Activated T-cell treated with anti-CD3 and anti-CD28 coated beads for 4 hours (primary cell): Measurements from ENCODE around the gene TMPRSS4.

ENCODE experiments used
- DNase-seq: peaks from one replicate; pipeline ENCODE4 v3.0.0-alpha.2; 2020

TMPRSS4 gene

GRCh38 chr11:118108513-118108912, 31.6 kb downstream of the TMPRSS4 start:
- no peak for DNase-seq

- no peak for DNase-seq
Observed at GRCh38 chr11:118109231-118109630, 32.4 kb downstream of the TMPRSS4 start.

DNA sequence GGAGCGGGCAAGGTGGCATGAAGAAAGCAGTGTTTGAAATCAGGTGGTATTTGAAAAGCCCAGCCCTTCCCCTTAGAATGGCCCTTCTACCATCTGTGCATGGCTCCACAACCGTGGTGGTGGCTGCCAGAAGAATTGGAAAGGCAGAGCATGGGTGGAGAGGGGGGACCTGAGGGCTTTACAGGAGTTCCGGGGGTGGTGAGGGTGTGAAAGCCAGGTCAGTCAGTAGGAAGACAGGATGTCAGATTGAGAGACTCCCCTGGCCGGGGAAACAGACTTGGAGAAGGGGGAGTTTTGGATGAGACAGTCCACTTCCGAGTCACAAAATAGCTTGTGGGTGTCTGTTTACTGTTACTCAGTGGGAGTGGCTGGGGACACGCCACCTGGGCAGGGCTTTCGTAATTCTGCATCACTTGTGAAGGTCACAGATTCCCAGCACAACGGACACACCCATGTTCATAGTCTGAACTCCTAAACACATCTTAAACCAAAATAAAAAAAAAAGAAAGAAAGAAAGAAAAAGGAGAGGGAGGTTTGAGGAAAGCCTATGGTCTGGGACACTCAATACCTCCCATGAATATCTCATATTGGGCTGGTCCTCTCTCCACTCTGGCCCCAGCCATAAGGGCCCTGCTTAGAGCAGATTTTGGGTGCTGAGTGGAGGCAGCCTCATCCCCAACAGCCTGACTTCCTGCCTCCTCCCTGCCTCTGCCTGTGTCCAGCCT, 34.3 kb downstream of the TMPRSS4 start:
- no peak for DNase-seq

GRCh38 chr11:118111744-118112035, 34.8 kb downstream of the TMPRSS4 start:
- DNase-seq = no peak

DNA sequence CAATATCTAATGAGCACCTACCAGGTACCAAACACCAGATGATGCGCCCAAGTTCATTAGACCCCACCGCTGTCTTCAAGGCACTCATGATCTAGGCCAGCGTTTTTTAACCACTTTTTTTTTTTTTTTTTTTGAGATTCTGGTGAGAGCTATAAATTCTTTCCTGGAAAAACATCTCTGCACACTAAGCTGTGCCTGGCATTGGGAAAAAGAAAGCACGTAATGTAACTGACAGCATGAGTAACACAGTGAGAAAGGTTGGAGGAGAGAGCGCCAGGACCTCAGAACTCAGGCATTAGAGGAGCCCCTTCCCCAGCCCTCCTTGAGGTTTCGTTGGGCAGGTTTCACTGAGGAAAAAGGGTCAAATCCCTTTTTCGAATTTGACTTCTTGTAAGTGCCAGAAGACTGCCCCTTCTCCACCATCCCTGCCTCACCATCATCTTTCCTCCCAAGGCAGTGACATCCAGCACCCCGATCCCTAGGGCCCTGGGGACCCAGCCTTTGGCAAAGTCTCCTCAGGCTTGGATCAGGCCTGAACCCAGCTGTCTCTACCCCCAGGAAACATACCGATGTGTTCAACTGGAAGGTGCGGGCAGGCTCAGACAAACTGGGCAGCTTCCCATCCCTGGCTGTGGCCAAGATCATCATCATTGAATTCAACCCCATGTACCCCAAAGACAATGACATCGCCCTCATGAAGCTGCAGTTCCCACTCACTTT, 36.0 kb downstream of the TMPRSS4 start:
- no peak for DNase-seq

DNA sequence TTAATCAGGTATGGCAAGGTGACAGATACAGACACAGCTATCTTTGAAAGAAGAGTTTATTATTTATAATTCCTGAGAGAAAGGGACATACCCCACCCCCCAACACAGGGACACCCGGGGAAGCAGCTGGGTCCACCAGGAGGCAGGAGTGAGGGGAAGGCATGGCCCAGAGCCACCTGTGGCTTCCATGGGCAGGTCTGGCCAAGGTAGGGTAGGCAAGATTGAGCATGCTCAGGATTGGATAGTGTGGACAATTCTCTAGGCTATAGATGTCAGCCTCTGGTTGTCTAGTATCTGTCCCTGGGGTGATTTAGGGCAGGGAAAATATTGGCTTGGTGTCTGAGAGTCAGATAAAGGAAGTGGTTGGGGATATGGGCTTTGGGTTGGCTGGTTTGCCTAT, 37.4 kb downstream of the TMPRSS4 start:
- DNase-seq = no peak

DNA sequence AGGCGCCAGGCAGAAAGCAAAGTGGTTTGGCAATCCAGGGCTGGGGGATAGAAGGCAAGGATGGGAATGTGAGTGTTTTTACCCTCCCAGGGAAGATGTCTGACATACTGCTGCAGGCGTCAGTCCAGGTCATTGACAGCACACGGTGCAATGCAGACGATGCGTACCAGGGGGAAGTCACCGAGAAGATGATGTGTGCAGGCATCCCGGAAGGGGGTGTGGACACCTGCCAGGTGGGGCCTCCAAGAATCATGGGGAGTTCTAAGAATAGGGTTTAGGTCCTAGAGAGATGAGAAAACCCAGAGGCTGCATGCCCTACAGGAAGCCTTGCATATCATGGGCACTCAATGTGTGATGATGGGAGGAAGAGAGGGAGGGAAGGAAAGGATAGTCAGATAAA, 38.2 kb downstream of the TMPRSS4 start:
- DNase-seq = no peak

DNA sequence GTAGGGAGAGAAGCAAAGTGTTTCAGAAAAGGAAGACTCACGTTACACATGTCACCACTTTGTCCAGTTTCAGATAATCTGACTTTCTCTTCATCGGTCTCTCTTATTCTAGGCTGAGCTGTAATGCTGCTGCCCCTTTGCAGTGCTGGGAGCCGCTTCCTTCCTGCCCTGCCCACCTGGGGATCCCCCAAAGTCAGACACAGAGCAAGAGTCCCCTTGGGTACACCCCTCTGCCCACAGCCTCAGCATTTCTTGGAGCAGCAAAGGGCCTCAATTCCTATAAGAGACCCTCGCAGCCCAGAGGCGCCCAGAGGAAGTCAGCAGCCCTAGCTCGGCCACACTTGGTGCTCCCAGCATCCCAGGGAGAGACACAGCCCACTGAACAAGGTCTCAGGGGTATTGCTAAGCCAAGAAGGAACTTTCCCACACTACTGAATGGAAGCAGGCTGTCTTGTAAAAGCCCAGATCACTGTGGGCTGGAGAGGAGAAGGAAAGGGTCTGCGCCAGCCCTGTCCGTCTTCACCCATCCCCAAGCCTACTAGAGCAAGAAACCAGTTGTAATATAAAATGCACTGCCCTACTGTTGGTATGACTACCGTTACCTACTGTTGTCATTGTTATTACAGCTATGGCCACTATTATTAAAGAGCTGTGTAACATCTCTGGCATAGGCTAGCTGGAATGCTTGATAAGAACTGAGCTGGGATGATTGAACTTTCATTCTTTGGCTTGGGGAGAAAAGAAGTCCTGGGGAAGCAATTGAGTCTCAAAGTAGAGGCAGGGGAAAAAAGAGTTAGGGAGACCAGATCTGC, 41.1 kb downstream of the TMPRSS4 start:
- DNase-seq = no peak

GRCh38 chr11:118120793-118121192, 43.9 kb downstream of the TMPRSS4 start:
- no peak for DNase-seq

DNA sequence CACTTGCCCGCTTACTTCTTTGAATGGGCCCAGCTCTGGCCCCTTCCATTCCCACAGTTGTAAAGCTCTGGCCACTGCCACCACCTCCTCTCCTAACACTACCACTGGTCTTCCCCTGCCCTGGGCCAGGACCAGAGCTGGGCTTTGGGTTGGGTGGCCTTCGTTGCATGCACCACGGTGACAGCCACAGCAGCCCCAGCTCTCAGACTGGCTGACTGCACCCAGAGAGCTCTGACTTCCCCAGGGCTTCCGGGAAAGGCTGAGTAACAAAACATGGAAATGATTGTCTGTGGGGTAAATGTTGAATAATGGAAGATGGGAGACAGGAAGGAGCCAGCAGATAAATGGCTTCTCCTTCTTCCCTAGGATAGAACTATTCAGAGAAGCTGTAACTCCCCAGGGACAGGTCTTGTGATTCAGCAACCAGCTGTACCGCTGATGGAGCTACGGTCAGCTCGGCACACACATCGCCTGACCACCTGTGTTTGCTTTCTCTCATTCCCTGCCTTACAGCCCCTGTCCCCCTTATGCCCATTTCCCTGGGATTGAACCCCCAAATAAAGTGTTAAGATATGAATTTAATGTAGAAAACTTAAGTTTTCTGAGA, 48.2 kb downstream of the TMPRSS4 start:
- no peak for DNase-seq

- no peak for DNase-seq
Observed at GRCh38 chr11:118126082-118126838, 49.4 kb downstream of the TMPRSS4 start.

DNA sequence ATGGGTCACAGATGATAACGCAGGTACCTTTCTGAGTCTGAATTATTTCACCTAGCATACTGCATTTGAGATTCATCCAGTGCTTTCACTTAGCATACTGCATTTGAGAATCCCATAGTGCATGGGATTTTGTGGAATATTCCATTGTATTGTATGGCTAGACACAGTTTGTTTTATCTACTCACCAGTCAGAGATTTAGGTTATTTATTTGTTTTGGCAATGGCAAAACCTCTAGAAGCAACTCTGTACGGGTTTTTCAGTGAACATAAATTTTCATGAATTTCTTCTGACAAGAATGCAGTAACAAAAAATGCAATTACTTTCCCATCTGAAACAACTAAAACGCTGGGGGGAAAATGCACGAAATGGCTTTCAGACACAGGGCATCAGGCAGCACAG, 51.4 kb downstream of the TMPRSS4 start:
- DNase-seq = no peak

GRCh38 chr11:118128721-118129470, 52.0 kb downstream of the TMPRSS4 start:
- no peak for DNase-seq

DNA sequence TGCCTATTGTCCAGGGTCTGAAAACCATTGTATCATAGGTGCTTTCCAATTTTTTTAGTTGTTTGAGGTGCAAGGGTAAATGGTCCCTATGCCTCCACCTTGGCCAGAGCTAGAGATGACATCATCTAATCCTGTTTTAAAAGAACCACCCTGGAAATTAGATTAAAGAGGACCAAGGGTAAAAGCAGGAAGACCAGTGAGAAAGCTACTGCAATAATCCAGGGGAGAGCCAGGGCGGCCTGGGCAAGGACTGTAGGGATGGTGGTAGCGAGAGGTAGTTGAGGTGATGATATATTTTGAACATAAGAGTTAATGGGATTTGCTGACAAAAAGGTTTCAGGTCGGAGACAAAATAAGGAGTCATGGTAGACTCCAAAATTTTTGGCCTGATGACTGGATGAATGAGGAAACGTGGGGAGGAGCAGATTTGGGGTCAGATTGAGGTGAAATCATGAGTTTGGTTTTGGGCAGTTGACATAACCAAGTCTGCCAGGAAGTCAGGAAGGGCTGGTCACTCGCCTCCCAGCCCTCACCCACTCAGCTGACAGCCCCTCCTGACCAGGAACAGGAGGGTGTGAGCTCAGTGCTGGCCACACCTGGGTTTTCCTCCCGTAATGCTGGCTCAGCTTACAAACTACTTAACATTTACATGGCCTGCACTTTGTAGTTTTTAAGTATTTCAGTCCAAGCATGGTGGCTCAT, 52.7 kb downstream of the TMPRSS4 start:
- DNase-seq = no peak

- DNase-seq = no peak
Observed at GRCh38 chr11:118132385-118133151, 55.7 kb downstream of the TMPRSS4 start.

DNA sequence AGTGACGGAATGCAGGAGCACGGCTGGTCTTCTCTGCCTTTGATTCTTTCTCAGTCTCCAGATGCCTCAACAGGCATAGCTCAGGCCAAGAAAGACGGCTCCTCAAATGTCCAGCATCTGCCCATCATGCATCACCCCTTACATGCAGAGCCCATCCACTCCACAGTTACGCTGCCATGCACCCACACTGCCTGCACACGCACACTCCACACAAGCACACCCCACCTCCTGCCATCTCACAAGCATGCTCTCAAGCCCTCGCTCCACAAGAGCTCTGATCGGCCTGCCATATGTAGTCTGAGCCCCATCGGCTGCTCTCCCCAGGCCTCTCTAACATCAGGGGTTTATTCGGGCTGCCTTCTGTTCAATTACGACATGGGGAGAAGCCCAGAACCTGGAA, 56.9 kb downstream of the TMPRSS4 start:
- no peak for DNase-seq

DNA sequence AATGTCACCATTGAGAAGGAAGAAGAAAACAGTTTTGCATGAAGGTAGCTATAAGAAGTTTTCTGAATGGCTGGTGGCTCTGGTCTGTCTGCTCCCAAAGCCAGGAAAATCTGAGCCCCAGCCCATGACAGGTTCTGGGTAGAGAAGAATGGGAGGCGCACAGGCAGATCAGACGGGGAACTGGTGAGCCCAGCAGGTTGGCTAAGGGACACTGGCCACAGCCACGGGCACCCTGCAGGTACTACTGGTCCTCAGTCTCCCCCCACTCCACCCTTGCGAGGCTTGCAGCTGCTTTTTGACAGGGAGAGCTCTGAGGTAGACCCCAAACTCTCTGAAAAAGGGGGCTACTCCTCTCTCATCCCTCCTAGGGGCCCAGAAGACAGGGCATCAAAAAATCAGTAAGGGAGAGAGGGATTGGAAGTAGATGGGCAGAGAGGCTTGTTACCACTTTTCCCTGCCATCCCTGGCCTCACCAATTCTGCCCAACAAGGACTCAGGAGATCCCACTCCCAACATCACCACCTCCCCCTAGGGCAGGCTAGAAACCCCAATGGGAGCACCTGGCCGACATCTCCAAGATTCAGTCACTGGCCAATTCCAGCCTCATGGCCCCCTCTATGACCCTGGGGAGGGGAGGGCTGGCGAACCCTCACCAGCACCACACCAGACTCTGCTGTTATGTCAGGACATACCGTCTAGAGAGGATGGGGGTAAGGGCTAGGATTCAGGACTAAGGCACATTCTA, 58.3 kb downstream of the TMPRSS4 start:
- DNase-seq = no peak

DNA sequence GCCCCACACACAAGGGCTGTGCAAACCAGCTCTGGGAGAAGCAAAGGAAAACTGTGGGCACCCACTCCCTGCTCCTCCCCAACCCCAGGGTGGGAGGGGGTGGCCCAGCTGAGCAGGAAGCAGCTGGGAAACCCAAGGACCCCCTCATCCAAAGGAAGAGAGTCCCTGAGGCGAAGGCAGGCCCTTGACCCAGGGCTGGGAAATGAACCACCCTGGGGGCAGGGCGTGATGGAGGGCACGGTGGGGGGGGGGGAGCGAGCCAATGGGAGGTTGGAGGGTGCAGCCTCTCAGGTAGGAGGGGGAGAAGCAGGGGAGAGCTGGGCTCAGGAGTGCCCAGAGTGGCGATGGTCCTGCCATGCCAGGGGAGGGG, 58.9 kb downstream of the TMPRSS4 start:
- no peak for DNase-seq

GRCh38 chr11:118136341-118136740, 59.5 kb downstream of the TMPRSS4 start:
- no peak for DNase-seq

GRCh38 chr11:118136801-118137200, 59.9 kb downstream of the TMPRSS4 start:
- DNase-seq = no peak
